HCT116 (cell line): Measurements from ENCODE around the gene LAMC3. TPM values are rescaled to one million over a fixed set of nuclear protein-coding genes. Genes with fewer than 3 reads are reported as not detected.

Source experiments
- ATAC-seq: fragments of 200-7000 bp; cut with Tn5 transposase; 2 replicates; pipeline ENCODE4 v1.9.1; 2020; ENCODE audit warnings: mild to moderate bottlenecking, moderate library complexity
- BruUV-seq: library from RNA; stranded (reverse); fragments of 400-500 nt; replicated peaks from 2 replicates; lab custom pipeline; 2021; lab: Mats Ljungman, UMichigan
- CTCF ChIA-PET: fragments of 300-600 bp; sonication (Branson Sonifier 250); formaldehyde crosslinking; loops from one replicate; lab custom pipeline; 2021; ENCODE audit warnings: antibody characterized with exemption; lab: Charles Lee
- POLR2A ChIA-PET: fragments of 300-600, 350-600 bp; sonication (Branson Sonifier 250); formaldehyde crosslinking; loops from one replicate; lab custom pipeline; 2021; ENCODE audit warnings: antibody characterized with exemption; lab: Charles Lee
- RAD21 ChIA-PET, 2 experiments: fragments of 300-600 bp; sonication (Branson Sonifier 250); formaldehyde crosslinking; loops; one replicate each; lab custom pipeline; 2023; ENCODE audit warnings: low total read pairs in 2 of 2; ENCODE audit not compliant: uncharacterized antibody in 2 of 2, unreplicated experiment in 2 of 2, low non-redundant PET in 1 of 2; lab: Charles Lee
- DNase-seq: peaks from one replicate; pipeline ENCODE4 v3.0.0-alpha.2; 2010; ENCODE audit warnings: low read depth, low spot score
- H2AFZ ChIP-seq: fragments of 200-600 bp; shearing (Covaris generic), sonication (generic); 2 replicates; pipeline ENCODE4 v1.6.1; 2017; ENCODE audit warnings: low read depth, mixed run types, mixed read lengths, antibody characterized with exemption, low read length; ENCODE audit not compliant: poor library complexity, severe bottlenecking
- H3K27ac ChIP-seq: 2 replicates; pipeline ENCODE4 v1.5.1; 2012; ENCODE audit warnings: low read depth, low read length
- H3K27me3 ChIP-seq: fragments of 200-600 bp; sonication (generic); 2 replicates; pipeline ENCODE4 v1.6.1; 2016; ENCODE audit warnings: mixed run types, low read length, mixed read lengths; ENCODE audit not compliant: insufficient read depth
- H3K36me3 ChIP-seq, 2 experiments: fragments of 200-500 bp in 1 of 2; fragments of 200-600 bp in 1 of 2; sonication (Bioruptor generic) in 1 of 2; sonication (generic) in 1 of 2; 2 replicates each; pipeline versions ENCODE4 v1.5.1 to v1.6.1; 2014 to 2016; ENCODE audit warnings: low read length in 2 of 2, inconsistent platforms in 1 of 2, mixed read lengths in 1 of 2, mixed run types in 1 of 2; ENCODE audit not compliant: insufficient read depth in 2 of 2, control insufficient read depth in 1 of 2
- H3K4me1 ChIP-seq, 2 experiments: fragments of 200-600 bp in 1 of 2; sonication (generic) in 1 of 2; 2 replicates each; pipeline versions ENCODE4 v1.5.1 to v1.6.1; 2012 to 2017; ENCODE audit warnings: low read length in 2 of 2, inconsistent platforms in 1 of 2, mild to moderate bottlenecking in 1 of 2, mixed read lengths in 1 of 2, mixed run types in 1 of 2, moderate library complexity in 1 of 2; ENCODE audit not compliant: insufficient read depth in 2 of 2, control insufficient read depth in 1 of 2
- H3K4me2 ChIP-seq: fragments of 200-600 bp; sonication (generic); 2 replicates; pipeline ENCODE4 v1.6.1; 2017; ENCODE audit warnings: mixed run types, low read length, mixed read lengths
- H3K4me3 ChIP-seq, 2 experiments: fragments of 200-600 bp in 1 of 2; sonication (generic) in 1 of 2; replicated peaks in 1 of 2; 2 replicates each; pipeline ENCODE4 v1.5.1; 2011 to 2016; ENCODE audit warnings: low read length in 2 of 2, control low read depth in 1 of 2, low read depth in 1 of 2, mild to moderate bottlenecking in 1 of 2, mixed read lengths in 1 of 2, mixed run types in 1 of 2
- H3K79me2 ChIP-seq: fragments of 200-600 bp; sonication (generic); 2 replicates; pipeline ENCODE4 v1.6.1; 2017; ENCODE audit warnings: mild to moderate bottlenecking, mixed run types, low read length, moderate library complexity, mixed read lengths; ENCODE audit not compliant: insufficient read depth
- H3K9ac ChIP-seq: fragments of 200-600 bp; sonication (generic); 2 replicates; pipeline ENCODE4 v1.6.1; 2016; ENCODE audit warnings: low read length, mixed read lengths
- H3K9me2 ChIP-seq: fragments of 200-600 bp; sonication (generic), shearing (Covaris generic); 2 replicates; pipeline ENCODE4 v1.6.1; 2017; ENCODE audit warnings: mixed run types, mild to moderate bottlenecking, moderate library complexity; ENCODE audit not compliant: insufficient read depth
- H3K9me3 ChIP-seq, 2 experiments: fragments of 200-500 bp in 1 of 2; fragments of 200-600 bp in 1 of 2; sonication (Bioruptor generic) in 1 of 2; sonication (generic) in 1 of 2; 2 replicates each; pipeline ENCODE4 v1.6.1; 2014 to 2017; ENCODE audit warnings: low read length in 2 of 2, mixed read lengths in 2 of 2, inconsistent platforms in 1 of 2, low read depth in 1 of 2, mild to moderate bottlenecking in 1 of 2, mixed run types in 1 of 2, moderate library complexity in 1 of 2; ENCODE audit not compliant: control insufficient read depth in 1 of 2, insufficient read depth in 1 of 2
- H4K20me1 ChIP-seq: fragments of 200-600 bp; sonication (generic), shearing (Covaris generic); 2 replicates; pipeline ENCODE4 v1.6.1; 2017; ENCODE audit warnings: mixed run types, mild to moderate bottlenecking, moderate library complexity; ENCODE audit not compliant: insufficient read depth
- CBX3 ChIP-seq: IDR thresholded peaks from 2 replicates; pipeline ENCODE4 v1.6.1; 2012; ENCODE audit warnings: low read depth
- EGR1 ChIP-seq: IDR thresholded peaks from 2 replicates; pipeline ENCODE4 v1.6.1; 2012; ENCODE audit warnings: low read depth
- EZH2 ChIP-seq: fragments of 200-600 bp; sonication (generic); IDR thresholded peaks from 2 replicates; pipeline ENCODE4 v1.6.1; 2017; ENCODE audit warnings: antibody characterized with exemption, mixed run types
- EZH2phosphoT487 ChIP-seq: fragments of 200-600 bp; IDR thresholded peaks from 2 replicates; pipeline ENCODE4 v1.6.1; 2018; ENCODE audit warnings: antibody characterized with exemption, borderline replicate concordance
- FOSL1 ChIP-seq: IDR thresholded peaks from 2 replicates; pipeline ENCODE4 v1.6.1; 2012; ENCODE audit warnings: low read depth
- JUND ChIP-seq: IDR thresholded peaks from 2 replicates; pipeline ENCODE4 v1.6.1; 2012
- POLR2A ChIP-seq: IDR thresholded peaks from 2 replicates; pipeline ENCODE4 v1.7.0; 2011; ENCODE audit warnings: borderline replicate concordance; ENCODE audit not compliant: insufficient read depth, insufficient read length; ENCODE audit errors: extremely low read depth
- RAD21 ChIP-seq: IDR thresholded peaks from 2 replicates; pipeline ENCODE4 v1.6.1; 2012; ENCODE audit warnings: low read depth, mild to moderate bottlenecking
- SIN3A ChIP-seq: IDR thresholded peaks from 2 replicates; pipeline ENCODE4 v1.6.1; 2012; ENCODE audit warnings: low read depth
- SP1 ChIP-seq: IDR thresholded peaks from 2 replicates; pipeline ENCODE4 v1.6.1; 2012; ENCODE audit warnings: low read depth
- TCF7L2 ChIP-seq: IDR thresholded peaks from 2 replicates; pipeline ENCODE4 v1.7.0; 2011; ENCODE audit warnings: borderline replicate concordance, inconsistent platforms; ENCODE audit not compliant: insufficient read depth, insufficient read length; ENCODE audit errors: extremely low read depth
- YY1 ChIP-seq: IDR thresholded peaks from 2 replicates; pipeline ENCODE4 v1.6.1; 2011; ENCODE audit warnings: low read length, low read depth, moderate library complexity, mild to moderate bottlenecking; ENCODE audit not compliant: insufficient replicate concordance; ENCODE audit errors: extremely low read depth
- ZFX ChIP-seq: fragments of 450-650 bp; IDR thresholded peaks from 2 replicates; pipeline ENCODE4 v1.6.1; 2017
- intact Hi-C: fragments of 100-400 bp; cut with micrococcal nuclease; formaldehyde crosslinking; loops from 2 replicates; pipeline ENCODE4 v1.10.0; 2022
- total RNA-seq: library from RNA; stranded (reverse); gene quantifications from one replicate; pipeline ENCODE4 v1.2.1, GENCODE V29; 2021; ENCODE audit not compliant: unreplicated experiment
- TF ChIP-seq, protein P1 (sequence below): IDR thresholded peaks from 2 replicates; pipeline ENCODE4 v1.6.1; 2012; ENCODE audit warnings: low read depth
- TF ChIP-seq, protein P2 (sequence below): IDR thresholded peaks from 2 replicates; pipeline ENCODE4 v1.6.1; 2012
- TF ChIP-seq, protein P3 (sequence below): IDR thresholded peaks from 2 replicates; pipeline ENCODE4 v1.6.1; 2012
- TF ChIP-seq, protein P4 (sequence below): IDR thresholded peaks from 2 replicates; pipeline ENCODE4 v1.6.1; 2011; ENCODE audit warnings: mild to moderate bottlenecking, low read length, moderate library complexity; ENCODE audit not compliant: insufficient replicate concordance; ENCODE audit errors: extremely low read depth
- TF ChIP-seq, protein P5 (sequence below), 3 experiments: fragments of 200-600 bp in 1 of 3; sonication (generic) in 1 of 3; IDR thresholded peaks in 2 of 3; conservative IDR thresholded peaks in 1 of 3; 2 replicates each; pipeline ENCODE4 v1.5.1; 2012 to 2017; ENCODE audit warnings: low read depth in 2 of 3, low read length in 2 of 3, antibody characterized with exemption in 1 of 3, borderline replicate concordance in 1 of 3, control low read depth in 1 of 3, mild to moderate bottlenecking in 1 of 3, mixed read lengths in 1 of 3, mixed run types in 1 of 3, moderate library complexity in 1 of 3; ENCODE audit not compliant: insufficient read depth in 1 of 3

Gene LAMC3
- total RNA-seq, 1 experiment from 2014 or later: 7.7 TPM

DNA sequence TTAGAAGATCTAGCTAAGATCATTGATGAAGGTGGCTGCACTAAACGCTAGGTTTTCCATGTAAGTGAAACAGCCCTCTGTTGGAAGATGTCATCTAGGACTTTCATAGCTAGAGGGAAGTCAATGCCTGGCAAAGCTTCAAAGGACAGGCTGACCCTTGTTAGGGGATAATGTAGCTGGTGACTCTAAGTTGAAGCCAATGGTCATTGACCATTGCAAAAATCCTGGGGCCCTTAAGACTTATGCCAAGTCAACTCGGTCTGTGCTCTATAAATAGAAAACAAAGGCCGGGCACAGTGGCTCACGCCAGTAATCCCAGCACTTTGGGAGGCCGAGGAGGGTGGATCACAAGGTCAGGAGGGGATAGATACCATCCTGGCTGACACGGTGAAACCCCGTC lies 43.3 kb upstream of the LAMC3 start:
- Histone ChIP-seq H3K4me3 (no peak overlapping the region), H3K27ac (no peak overlapping the region), H3K79me2 (no peaks in the 10 kb centered on the region), H3K4me2 (no peak overlapping the region), H3K9me3 (no peaks in the 10 kb centered on the region), H2AFZ (no peak overlapping the region), H3K4me1 (peaks cover 12 to 22% of the 10 kb centered on the region in 2 experiments), H4K20me1 (no peaks in the 10 kb centered on the region), H3K9me2 (no peaks in the 10 kb centered on the region), H3K9ac (no peak overlapping the region), H3K27me3 (no peaks in the 10 kb centered on the region; the same call in 1 of the 2 replicates), H3K36me3 (no peaks in the 10 kb centered on the region)
- no TSS peak for BruUV-seq
- ChIA-PET RAD21 (no interaction called here), CTCF (interaction anchor here (1.5 kb wide), 1 partner anchor 99 kb away, joined by 3 read pairs; no protein-coding TSS in a partner anchor), POLR2A (interaction anchor here (1.2 kb wide), 1 partner anchor 33 kb away, joined by 4 read pairs; no protein-coding TSS in a partner anchor)
- ATAC-seq: no peak
- TF ChIP-seq, protein P1, sequence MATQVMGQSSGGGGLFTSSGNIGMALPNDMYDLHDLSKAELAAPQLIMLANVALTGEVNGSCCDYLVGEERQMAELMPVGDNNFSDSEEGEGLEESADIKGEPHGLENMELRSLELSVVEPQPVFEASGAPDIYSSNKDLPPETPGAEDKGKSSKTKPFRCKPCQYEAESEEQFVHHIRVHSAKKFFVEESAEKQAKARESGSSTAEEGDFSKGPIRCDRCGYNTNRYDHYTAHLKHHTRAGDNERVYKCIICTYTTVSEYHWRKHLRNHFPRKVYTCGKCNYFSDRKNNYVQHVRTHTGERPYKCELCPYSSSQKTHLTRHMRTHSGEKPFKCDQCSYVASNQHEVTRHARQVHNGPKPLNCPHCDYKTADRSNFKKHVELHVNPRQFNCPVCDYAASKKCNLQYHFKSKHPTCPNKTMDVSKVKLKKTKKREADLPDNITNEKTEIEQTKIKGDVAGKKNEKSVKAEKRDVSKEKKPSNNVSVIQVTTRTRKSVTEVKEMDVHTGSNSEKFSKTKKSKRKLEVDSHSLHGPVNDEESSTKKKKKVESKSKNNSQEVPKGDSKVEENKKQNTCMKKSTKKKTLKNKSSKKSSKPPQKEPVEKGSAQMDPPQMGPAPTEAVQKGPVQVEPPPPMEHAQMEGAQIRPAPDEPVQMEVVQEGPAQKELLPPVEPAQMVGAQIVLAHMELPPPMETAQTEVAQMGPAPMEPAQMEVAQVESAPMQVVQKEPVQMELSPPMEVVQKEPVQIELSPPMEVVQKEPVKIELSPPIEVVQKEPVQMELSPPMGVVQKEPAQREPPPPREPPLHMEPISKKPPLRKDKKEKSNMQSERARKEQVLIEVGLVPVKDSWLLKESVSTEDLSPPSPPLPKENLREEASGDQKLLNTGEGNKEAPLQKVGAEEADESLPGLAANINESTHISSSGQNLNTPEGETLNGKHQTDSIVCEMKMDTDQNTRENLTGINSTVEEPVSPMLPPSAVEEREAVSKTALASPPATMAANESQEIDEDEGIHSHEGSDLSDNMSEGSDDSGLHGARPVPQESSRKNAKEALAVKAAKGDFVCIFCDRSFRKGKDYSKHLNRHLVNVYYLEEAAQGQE: no peak
- TF ChIP-seq TCF7L2 (no peak), YY1 (no peak), SP1 (no peak), EZH2 (no peak), EZH2phosphoT487 (no peak), ZFX (no peak), CBX3 (no peak), JUND (no peak), POLR2A (no peak), FOSL1 (no peak), RAD21 (no peak), SIN3A (no peak), EGR1 (no peak)
- TF ChIP-seq, protein P2, sequence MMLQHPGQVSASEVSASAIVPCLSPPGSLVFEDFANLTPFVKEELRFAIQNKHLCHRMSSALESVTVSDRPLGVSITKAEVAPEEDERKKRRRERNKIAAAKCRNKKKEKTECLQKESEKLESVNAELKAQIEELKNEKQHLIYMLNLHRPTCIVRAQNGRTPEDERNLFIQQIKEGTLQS: no peak
- TF ChIP-seq, protein P3, sequence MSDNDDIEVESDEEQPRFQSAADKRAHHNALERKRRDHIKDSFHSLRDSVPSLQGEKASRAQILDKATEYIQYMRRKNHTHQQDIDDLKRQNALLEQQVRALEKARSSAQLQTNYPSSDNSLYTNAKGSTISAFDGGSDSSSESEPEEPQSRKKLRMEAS: no peak
- TF ChIP-seq, protein P4, sequence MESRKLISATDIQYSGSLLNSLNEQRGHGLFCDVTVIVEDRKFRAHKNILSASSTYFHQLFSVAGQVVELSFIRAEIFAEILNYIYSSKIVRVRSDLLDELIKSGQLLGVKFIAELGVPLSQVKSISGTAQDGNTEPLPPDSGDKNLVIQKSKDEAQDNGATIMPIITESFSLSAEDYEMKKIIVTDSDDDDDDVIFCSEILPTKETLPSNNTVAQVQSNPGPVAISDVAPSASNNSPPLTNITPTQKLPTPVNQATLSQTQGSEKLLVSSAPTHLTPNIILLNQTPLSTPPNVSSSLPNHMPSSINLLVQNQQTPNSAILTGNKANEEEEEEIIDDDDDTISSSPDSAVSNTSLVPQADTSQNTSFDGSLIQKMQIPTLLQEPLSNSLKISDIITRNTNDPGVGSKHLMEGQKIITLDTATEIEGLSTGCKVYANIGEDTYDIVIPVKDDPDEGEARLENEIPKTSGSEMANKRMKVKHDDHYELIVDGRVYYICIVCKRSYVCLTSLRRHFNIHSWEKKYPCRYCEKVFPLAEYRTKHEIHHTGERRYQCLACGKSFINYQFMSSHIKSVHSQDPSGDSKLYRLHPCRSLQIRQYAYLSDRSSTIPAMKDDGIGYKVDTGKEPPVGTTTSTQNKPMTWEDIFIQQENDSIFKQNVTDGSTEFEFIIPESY: no peak
- TF ChIP-seq, protein P5, sequence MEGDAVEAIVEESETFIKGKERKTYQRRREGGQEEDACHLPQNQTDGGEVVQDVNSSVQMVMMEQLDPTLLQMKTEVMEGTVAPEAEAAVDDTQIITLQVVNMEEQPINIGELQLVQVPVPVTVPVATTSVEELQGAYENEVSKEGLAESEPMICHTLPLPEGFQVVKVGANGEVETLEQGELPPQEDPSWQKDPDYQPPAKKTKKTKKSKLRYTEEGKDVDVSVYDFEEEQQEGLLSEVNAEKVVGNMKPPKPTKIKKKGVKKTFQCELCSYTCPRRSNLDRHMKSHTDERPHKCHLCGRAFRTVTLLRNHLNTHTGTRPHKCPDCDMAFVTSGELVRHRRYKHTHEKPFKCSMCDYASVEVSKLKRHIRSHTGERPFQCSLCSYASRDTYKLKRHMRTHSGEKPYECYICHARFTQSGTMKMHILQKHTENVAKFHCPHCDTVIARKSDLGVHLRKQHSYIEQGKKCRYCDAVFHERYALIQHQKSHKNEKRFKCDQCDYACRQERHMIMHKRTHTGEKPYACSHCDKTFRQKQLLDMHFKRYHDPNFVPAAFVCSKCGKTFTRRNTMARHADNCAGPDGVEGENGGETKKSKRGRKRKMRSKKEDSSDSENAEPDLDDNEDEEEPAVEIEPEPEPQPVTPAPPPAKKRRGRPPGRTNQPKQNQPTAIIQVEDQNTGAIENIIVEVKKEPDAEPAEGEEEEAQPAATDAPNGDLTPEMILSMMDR (IDR thresholded peaks at IDR 0.05 in 2 of 3, conservative IDR thresholded peaks at IDR 0.05 in 1 of 3; ENCODE audit: borderline replicate concordance in 1 of 3, insufficient read depth in 1 of 3, low read depth in 2 of 3, low read length in 2 of 3): no peak
- no peak for DNase-seq
- intact Hi-C loops: no loop called here
